ENCODE results near the gene MYL5.
"Not testable (repeated sequence)": the region's sequence is repeated elsewhere in the genome, so short reads cannot be mapped to it uniquely, and the experiment has no call there.

The MYL5 gene

DNA sequence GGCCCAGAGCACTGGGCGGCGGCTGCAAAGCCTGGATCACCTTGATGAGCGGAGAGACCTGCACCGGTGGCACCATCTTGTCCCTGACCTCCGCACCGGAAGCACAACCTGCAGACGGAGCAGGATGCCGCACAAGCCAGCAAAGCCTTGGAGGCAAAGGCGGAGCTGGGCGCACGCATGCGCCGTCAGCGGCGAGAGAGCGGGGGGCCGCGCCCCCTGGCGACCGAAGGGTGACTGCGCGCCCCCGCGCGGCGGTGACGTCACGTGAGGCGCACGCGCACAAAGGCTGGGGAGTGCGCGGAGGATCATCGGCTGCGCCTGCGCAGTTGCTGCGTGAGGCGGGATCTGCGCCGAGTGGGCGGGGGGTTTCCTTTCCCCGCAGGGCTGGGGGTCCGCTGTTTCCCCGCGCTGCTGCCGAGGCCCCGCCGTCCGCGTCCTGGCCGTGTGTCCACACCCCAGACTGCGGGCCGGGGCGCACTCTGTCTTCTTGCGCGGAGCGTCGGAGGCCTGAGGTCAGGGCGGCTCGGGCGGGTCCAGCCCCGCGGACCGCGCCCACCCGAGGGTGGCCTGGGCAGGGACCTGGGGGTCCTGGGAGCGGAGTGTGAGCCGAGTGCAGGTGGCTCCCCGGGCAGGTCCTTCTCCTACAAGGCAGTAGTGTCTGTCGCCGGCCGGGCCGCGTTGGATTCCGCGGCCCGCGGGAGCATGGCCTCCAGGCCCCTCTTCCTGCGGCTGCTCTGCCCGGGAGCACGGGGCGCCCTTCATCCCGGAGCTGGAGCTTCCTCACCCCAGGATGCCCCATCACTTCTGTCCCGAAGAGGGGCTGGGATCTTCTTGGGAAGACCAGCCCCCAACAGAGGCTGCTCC lies at the start of gene MYL5, which contains the start of gene ATP5ME:
Gene MYL5, plus strand, starts transcription at position 371 of the 864 bp plus-strand sequence. CDS start 3,485 bp downstream, outside the sequence.
Gene ATP5ME, minus strand, starts transcription at position 105 of the 864 bp plus-strand sequence. Its CDS starts 29 bp downstream, at position 76.
- peak; percentile 97 for DNase-seq

GRCh38 chr4:624705-625590 lies 49.4 kb upstream of the MYL5 start, which contains the start of gene PDE6B:
Gene PDE6B, plus strand, starts transcription at chr4:625573. Its CDS starts 54 bp downstream, at chr4:625627.
- no peak for DNase-seq

DNA sequence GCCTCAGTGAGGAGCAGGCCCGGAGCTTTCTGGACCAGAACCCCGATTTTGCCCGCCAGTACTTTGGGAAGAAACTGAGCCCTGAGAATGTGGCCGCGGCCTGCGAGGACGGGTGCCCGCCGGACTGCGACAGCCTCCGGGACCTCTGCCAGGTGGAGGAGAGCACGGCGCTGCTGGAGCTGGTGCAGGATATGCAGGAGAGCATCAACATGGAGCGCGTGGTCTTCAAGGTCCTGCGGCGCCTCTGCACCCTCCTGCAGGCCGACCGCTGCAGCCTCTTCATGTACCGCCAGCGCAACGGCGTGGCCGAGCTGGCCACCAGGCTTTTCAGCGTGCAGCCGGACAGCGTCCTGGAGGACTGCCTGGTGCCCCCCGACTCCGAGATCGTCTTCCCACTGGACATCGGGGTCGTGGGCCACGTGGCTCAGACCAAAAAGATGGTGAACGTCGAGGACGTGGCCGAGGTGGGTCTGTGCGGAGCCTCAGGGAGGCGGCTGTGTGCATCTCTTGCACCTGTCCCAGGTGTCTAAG lies 48.6 kb upstream of the MYL5 start:
- no peak for DNase-seq

- no peak for DNase-seq
Measured at GRCh38 chr4:626201-627091, 47.9 kb upstream of the MYL5 start.

- DNase-seq: no peak
Measured at GRCh38 chr4:627347-628125, 46.8 kb upstream of the MYL5 start.

DNA sequence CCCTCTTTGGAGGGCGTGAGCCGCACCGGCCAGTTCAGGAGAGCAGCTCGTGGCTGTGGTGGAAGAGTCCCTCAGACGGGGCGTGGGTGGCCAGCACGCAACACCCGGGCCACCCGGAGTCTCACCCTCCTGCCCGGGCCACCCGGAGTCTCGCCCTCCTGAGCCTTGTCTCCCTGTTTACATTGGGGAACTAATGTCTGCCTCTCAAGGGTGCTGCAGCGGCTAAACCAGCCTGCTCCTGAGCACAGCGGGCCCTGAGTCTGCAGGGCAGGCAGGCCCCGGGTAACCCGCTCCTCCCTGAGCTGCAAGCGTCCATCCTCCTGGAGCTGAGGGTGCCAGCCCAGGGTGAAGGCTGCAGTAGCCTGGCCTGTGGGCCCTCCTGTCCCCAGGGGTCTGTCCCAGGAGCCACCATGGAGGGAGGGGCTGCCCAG lies 46.0 kb upstream of the MYL5 start:
- DNase-seq: no peak

DNA sequence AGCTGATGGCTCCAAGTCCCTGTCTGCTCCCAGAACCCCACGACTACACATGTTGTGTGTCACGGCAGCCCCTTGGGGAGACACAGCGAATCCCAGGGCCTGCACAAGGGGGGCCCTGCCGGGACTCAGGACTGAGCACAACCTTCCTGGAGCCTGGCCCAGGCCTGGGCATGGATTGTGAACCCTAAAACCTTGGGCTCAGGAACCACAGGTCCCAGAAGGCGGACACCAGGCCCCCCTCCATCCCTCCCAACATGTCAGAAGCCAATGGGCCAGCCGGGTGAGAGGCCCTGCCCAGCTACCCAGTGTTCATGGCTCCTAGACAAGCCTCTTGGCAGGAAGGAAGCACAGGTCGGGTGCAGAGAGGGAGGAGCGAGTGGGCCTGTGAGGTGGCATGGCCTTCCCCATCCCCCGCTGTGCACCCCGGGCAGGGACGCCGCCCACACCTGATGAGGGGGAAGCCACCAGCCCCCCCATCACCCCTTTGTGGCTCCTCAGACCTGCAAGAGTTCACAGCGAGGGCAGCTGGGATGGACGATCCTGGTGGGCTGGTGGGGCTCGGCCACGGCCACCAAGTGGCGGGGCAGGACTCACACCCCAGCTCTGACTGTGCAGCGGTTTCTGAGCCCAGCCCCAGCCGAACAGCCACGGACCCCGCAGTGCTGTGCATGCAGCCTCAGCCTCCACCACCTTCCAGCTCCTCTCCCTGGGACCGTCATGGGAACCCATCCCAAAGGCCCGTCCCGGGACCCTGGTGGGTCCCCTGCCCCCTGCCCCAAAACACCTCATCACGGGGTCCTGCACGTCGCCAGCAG lies 45.3 kb upstream of the MYL5 start:
- DNase-seq: no peak

- DNase-seq: no peak
Measured at GRCh38 chr4:629636-629914, 44.8 kb upstream of the MYL5 start.

GRCh38 chr4:629915-630641 lies 44.3 kb upstream of the MYL5 start:
- no peak for DNase-seq

DNA sequence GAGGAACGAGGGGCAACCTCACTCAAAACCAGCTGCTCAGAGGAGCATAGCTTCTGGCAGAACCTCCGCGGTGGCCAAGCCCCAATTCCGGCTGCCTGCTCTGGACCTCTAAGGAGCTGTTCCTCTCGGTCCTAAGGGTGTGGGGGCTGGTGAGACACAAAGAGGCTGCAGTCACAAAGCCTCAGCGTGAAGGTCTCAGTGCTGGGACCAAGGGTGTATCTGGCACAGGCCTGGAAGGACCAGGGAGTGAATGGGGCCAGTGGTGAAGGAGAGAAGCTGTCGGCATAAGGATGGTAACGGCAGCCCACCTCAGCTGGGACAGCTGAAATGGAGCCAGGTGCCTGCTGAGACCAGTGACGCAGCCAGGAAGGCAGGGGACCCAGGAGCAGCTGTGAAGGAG lies 43.7 kb upstream of the MYL5 start:
- no peak for DNase-seq

DNA sequence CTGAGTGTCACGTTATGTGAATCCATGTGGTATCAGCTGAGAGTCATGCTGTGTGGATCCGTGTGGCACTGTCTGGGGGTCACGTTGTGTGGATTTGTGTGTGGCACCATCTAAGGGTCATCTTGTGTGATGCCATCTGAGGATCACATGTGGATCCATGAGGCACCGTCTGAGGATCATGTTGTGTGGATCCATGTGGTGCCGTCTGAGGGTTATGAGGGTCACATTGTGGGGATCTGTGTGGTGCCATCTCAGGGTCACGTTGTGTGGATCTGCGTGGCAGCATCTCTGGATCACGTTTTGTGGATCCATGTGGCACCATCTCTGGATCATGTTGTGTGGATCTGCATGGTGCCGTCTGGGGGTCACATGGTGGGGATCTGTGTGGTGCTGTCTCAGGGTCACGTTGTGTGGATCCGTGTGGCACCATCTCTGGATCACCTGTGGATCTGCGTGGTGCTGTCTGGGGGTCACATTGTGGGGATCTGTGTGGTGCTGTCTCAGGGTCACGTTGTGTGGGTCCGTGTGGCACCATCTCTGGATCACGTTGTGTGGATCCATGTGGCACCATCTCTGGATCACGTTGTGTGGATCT lies 42.0 kb upstream of the MYL5 start:
- DNase-seq: no peak

DNA sequence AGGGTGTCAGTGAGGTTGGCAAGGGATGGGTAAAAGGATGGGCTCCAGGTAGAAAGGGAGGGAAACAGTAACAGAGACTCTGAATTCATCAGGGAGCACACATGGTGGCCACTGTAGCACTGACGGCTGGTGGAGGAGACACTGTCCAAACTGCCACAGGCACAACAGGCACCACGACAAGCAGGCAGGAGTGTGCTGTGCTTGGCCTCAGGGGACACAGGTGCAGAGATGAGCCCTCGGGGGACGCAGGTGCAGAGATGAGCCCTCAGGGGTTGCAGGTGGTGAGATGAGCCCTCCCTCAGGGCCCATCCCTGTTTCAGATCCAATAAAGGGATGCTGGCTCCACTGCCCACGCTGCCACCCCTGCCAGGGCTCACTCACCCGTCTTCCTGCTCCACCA lies 41.4 kb upstream of the MYL5 start:
- no peak for DNase-seq

DNA sequence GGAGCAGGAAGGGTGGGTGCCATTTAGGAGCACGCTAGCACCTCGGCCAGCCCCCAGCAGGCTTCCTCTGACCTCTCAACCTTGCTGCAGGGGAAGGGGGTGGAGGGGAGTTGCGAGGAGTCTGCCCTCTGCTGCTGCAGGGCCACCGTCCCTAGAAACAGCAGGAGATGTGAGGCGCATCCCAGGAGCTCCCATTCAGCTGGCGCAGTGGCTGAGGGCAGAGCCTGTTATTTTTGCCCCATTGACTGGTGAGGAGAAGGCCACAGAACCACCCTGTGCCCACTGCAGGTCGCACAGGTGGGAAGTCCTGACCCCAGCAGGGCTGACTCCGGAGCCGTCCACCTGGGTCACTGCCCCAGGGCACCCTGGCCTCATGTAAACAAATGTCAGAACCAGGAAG lies 40.9 kb upstream of the MYL5 start:
- no peak for DNase-seq

DNA sequence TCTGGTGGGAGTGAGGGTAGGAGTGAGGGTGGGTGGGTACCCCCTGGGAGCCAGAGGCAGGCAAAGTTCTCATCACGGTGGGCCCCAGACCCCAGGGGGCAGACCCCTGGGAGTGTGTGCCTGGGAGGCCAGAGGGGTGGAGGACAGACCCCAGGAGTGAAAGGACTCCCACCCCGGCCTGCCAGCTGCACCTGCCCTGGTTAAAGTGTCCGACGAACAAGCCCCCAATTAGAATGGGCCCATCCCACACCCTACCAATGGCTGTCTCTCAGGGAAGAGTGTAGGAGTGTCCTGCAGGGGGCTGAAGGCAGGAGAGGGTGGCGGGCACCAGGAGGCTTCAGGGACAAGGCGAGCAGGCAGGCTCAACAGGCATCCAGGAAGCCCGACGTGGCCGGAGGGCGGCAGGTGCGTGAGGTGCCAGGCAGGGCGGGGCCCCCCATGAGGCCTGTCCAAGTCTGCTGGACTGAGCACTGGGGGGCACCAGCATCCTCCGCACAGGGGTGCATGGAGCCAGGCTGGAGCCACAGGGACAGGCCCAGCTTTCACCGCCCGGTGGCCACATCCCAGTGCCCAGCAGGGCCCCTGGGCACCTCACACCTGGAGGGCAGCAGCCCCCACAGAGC lies 40.3 kb upstream of the MYL5 start:
- DNase-seq: no peak

- DNase-seq: no peak
Measured at GRCh38 chr4:634599-634985, 39.8 kb upstream of the MYL5 start.

- DNase-seq: not testable (repeated sequence)
Measured at GRCh38 chr4:635066-635835, 39.1 kb upstream of the MYL5 start.

DNA sequence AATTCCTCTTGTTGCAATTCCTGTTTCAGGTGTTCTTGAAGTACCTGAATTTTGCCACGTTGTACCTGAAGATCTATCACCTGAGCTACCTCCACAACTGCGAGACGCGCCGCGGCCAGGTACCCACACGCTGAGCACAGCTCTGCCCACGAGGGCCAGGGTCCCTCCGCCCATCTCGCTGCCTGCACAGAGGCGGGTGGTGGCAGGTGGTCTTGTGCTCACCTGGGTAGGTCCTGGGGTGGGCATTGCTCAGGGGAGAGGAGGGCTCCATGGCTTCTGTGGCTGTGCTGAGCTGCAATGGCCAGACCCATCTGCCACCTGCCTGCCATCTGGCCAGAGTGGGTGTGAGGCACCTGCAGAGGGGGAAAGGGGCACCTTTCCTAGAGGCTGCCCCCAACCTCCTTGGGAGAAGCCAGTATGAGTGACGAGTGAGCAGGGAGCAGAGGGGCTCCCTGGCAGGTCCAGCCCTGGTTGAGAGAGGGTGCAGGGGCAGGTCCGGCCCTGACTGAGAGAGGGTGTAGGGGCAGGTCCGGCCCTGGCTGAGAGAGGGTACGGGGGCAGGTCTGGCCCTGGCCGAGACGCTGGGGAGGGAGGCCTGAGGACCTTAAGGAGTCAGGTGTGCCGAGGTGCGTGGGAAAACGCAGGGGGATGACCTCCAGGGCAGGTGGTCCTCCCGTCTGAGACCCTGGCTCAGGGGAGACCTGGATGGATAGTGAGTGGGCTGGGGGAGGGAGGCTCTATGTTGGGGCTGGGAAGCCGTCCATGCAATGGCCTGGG lies 38.3 kb upstream of the MYL5 start:
- DNase-seq: no peak
